A549 (cell line): ENCODE results near the gene DCUN1D1.

Experiments used
- CBX8 ChIP-seq: fragments of 200-600 bp; sonication (generic); IDR thresholded peaks from 2 replicates; pipeline ENCODE4 v1.6.1; 2016
- CHD2 ChIP-seq: fragments of 150-350 bp; IDR thresholded peaks from 2 replicates; pipeline ENCODE4 v1.6.1; 2014; ENCODE audit warnings: low read length; ENCODE audit not compliant: partially characterized antibody
- CTCF ChIP-seq: fragments of >200 bp; sonication (Bioruptor Twin); formaldehyde crosslinking; IDR thresholded peaks from 3 replicates; pipeline ENCODE4 v1.5.1; 2016
- EP300 ChIP-seq, 2 experiments: fragments of >200 bp; sonication (Bioruptor Twin); formaldehyde crosslinking; IDR thresholded peaks; 2 replicates in 1 of 2; 3 replicates in 1 of 2; pipeline ENCODE4 v1.6.1; 2016 to 2017
- MAFK ChIP-seq: fragments of 450-650 bp; IDR thresholded peaks from 2 replicates; pipeline ENCODE4 v1.6.1; 2014; ENCODE audit not compliant: partially characterized antibody
- NFE2L2 ChIP-seq: fragments of 150-350 bp; conservative IDR thresholded peaks from 2 replicates; pipeline ENCODE4 v1.6.1; 2014; ENCODE audit warnings: low read length
- POLR2A ChIP-seq: IDR thresholded peaks from 2 replicates; pipeline ENCODE4 v1.6.1; 2012; ENCODE audit warnings: mild to moderate bottlenecking, low read length
- REST ChIP-seq: fragments of 200-600 bp; sonication (generic); IDR thresholded peaks from 2 replicates; pipeline ENCODE4 v1.6.1; 2016; ENCODE audit warnings: antibody characterized with exemption, mild to moderate bottlenecking, moderate library complexity
- ZNF302 ChIP-seq: fragments of 250-450 bp; sonication (Bioruptor Pico); IDR thresholded peaks from 2 replicates; pipeline ENCODE4 v1.9.0; 2021; ENCODE audit warnings: inconsistent platforms, mild to moderate bottlenecking, moderate library complexity

- no peak for TF ChIP-seq CTCF
- no peak for TF ChIP-seq NFE2L2
- no peak for TF ChIP-seq CHD2
- TF ChIP-seq CBX8, result no peak
- TF ChIP-seq POLR2A, result no peak
- no peak for TF ChIP-seq EP300 (IDR thresholded peaks at IDR 0.05)
- TF ChIP-seq MAFK, result no peak
- TF ChIP-seq REST, result no peak
- TF ChIP-seq ZNF302 (CRISPR knock-in tag), result no peak
These were observed 63.2 kb downstream of the DCUN1D1 start for GRCh38 chr3:182917134-182917533.
